ENCODE data around the gene AVL9.
"Not testable (repeated sequence)": the region's sequence is repeated elsewhere in the genome, so short reads cannot be mapped to it uniquely, and the experiment has no call there.

Gene AVL9

DNA sequence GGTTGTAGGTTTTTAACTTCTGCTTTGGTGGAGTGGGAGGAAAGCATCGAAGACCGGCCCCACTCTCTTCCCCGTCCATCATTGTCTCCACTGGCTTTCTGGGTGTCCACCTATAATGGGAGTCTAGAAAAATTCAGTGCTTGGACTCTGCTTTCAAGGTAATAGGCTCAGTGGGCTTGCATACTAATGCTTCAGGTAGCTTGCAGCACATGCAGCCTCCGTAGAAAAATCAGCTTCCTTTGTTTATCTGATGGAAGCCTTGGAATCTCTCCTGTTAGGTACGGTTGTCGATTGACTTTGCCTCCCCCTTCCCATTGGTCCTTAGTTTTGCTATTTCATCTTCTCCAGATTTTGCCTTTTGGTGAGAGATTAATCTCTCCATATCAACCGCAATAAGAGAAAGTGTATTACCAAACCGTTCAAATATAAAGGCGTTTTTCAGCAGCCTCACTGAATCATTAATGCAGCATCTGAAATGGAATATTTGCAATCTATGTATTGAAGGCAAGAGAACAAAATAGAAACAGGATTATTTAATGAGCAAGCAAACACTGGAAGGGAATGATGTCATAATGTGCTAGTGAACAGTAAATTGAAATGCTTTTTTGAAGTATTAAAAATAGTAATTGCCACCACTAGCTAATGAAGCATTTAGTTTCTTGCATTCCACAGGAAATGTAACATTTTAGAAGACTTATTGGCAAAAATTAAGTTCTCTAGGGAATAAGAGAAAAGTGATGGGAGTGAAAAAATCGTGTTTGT is 944 bp downstream of the AVL9 start:
- DNase-seq, result no peak

DNA sequence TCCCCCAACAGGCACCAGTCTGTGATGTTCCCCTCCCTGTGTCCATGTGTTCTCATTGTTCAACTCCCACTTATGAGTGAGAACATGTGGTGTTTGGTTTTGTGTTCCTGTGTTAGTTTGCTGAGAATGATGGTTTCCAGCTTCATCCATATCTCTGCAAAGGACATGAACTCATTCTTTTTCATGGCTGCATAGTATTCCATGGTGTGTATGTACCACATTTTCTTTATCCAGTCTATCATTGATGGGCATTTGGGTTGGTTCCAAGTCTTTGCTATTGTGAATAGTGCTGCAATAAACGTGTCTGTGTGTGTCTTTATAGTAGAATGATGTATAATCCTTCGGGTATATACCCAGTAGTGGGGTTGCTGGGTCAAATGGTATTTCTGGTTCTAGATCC is 4.5 kb downstream of the AVL9 start:
- DNase-seq, result not testable (repeated sequence)

DNA sequence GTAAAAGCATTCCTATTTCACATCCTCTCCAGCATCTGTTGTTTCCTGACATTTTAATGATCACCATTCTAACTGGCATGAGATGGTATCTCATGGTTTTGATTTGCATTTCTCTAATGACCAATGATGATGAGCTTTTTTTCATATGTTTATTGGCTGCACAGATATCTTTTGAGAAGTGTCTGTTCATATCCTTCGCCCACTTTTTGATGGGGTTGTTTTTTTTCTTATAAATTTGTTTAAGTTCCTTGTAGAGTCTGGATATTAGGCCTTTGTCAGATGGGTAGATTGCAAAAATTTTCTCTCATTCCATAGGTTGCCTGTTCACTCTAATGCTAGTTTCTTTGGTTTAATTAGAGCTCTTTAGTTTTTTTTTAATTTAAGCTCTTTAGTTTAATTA is 4.9 kb downstream of the AVL9 start:
- DNase-seq, result not testable (repeated sequence)

DNA sequence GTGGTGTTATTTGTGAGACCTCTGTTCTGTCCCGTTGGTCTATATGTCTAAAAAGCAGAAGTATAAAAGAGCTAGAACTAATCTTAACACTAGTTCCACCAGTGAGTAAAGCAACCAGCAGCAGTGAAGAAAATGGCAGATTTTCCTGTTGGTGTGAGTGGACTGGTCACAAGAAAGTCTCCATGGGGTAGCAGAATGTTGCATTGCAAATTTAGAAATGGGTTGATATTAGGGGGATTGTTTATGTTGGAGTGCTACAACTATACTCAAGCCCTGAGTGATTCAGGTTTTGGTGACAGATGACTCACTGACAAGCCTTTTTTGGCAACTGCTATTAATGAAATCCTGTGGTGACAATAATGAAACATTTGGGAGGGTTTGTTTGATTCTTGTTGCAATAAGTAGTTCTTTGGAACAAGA is 5.6 kb downstream of the AVL9 start:
- DNase-seq, result peak; percentile 80 to 81

DNA sequence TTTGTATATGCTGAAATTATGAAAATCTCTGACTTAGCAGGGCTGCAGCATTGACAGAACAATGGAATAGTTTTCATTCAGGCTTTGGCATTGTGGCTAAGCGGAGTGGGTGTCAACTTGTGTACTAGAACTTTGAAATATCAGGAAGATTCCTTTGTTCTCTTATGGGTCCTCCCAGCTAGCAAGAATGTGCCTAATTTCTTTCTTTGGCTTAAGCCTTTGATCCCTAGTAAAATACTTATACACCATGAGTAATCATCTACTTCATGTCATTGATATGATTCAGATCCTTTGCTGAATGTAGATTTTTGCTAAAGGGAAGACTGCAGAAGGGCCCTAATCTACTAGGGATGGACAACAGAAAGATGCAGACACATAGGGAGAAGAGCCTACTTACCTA is 6.2 kb downstream of the AVL9 start:
- peak in 1 of 2 donors; percentile 16 for DNase-seq

DNA sequence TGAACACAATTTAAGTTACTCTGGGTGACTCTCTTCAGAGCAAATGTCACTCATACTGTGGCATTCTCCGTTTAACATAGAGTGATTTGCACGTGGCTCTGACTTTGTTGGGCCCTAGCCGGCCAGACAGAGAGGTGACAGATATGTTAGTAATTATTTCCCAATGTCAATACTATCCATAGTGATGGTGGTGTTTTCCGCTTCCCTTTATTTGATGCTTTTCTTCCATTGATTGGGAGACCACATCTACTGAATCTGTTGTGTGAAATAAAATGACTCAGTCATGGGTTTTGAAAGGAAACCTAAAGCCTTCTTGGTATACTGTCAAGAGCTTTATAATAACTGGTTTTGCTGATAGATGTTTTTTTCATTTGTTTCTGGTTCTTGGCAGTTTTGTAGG is 7.4 kb downstream of the AVL9 start:
- DNase-seq, result peak; percentile 19 to 45

DNA sequence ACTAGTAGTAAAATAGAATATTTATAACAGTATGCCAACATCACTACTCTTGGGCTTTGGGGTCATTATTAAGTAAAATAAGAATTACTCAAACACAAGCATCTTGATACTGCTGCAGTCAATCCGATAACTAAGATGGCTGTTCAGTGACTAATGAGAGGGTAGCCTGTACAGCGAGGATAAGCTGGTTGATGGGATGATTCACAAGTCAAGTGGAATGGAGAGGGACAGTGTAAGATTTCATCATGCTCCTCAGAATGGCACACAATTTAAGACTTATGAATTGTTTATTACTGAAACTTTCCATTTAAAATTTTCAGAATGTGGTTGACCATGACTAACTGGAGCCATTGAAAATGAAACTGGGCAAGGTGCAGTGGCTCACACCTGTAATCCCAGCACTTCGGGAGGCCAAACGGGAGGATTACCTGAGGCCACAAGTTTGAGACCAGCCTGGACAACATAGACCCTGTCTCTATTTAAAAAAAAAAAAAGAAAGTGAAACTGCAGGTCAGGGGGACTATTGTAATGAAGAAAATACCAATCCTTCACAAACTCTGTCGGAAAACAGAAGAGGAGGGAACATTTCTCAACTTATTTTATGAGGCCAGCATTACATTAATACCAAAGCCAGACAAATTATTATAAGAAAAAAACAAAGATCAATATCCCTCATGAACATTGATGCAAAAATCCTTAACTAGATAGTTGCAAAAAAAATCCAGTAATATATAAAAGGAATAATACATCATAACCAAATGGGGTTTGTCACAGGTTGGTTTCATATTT is 11.2 kb downstream of the AVL9 start:
- DNase-seq, result peak; percentile 30 to 64

DNA sequence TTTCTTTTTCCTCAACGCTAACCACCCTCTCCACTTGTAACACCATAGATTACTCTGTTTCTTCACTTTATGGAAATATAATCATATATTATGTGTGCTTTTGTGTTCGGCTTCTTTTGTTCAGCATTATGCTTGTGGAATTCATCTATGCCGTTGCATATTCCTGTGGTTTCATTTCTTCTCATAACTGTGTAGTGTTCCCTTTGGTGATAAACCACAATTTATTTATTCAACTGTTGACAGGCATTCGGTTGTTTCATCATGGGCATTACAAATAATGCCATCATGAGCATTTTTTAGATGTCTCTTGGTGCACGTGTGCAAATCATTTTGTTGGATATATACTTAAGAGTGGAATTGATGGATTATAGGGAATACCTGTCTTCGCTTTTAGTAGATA is 12.1 kb downstream of the AVL9 start:
- no peak for DNase-seq

DNA sequence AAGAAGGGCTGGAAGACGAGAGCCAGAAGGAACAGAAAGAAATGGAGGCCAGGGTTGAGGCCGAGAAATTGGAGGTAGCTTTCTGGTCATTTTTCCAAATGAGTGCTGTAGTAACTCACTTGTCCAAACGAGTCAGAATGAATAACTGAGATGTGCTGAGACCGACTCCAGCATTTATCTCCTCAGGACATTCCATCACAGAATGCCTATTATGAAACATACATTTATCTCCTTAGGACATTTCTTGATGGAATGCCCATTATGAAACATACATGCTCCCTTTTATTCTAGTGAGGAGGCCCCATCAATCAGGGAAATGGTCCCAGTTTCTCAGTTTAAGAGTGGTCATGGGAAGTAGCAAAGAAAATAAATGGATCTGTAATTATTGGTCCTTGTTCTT is 16.5 kb downstream of the AVL9 start:
- no peak for DNase-seq

DNA sequence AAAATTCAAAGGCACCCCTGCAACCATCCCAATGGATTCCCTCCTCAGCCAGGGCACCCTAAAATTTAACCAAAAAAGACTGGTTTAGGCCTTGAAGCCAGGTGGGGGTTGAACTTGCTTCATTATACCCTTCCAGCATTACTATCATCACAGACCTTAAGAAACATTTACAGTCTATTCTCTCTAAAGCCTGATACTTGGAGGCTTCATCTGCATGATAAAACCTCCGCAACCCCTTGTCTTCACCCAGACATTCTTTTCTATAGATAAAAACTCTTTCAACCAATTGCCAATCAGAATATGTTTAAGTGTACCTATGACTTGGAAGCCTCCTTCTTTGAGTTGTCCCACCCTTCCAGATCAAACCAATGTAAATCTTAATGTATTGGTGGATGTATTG is 17.9 kb downstream of the AVL9 start:
- no peak for DNase-seq

DNA sequence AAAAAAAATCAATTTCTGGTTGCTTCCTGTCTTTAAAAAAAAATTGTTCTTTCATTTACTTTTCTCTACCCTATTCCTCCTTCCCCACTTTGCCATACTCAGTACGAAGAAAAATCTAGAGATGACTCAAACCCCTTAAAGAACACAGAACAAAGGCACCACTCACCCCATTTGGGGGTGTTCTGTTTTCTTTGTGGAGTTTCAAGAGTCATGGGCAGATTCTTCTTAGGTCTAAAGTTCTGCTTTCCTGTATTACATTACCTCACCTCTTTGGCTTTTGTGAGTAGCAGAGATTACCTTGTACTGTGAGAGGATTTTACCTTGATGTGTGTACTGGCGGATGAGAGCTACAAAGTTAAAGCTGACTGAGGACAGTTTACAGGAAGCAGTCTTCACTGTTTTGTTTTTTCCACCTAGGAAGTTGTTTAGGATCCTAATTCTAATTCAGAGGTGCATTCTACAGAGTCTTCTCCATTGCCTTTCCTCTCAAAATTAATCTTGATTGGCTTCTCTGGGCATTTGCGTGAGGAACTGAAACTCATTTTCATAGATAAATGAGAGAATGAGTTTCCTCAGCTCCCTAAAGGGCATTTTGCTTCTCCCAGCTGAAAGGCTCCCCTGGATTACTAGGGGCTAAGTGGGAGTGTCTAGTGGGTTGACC is 20.7 kb downstream of the AVL9 start:
- DNase-seq, result no peak

DNA sequence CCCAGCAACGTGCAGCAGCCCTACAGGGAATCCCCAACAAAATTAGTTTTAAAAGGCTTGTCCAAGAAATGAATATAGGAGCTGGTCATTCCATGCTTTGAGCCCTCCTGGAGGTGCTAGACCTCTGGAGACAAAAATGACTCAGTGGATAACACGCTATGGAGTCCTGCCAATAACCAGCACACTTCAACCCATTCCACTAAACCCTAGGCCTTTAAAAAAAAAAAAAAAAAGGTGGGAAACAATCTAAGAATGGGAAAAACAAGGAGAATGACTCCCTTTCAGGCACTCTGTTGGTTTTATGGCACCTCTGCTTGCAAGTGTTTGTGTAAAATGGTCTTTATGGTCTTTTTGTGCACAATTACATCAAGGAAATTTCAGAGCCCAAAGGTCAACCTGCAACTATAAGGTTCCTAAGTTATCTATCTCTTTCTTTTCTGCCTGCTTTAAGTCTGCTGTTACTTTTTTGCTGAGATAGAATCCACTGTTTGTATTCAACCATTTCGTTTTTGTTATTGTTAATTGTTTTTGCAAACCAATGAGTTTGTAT is 21.3 kb downstream of the AVL9 start:
- no peak for DNase-seq

DNA sequence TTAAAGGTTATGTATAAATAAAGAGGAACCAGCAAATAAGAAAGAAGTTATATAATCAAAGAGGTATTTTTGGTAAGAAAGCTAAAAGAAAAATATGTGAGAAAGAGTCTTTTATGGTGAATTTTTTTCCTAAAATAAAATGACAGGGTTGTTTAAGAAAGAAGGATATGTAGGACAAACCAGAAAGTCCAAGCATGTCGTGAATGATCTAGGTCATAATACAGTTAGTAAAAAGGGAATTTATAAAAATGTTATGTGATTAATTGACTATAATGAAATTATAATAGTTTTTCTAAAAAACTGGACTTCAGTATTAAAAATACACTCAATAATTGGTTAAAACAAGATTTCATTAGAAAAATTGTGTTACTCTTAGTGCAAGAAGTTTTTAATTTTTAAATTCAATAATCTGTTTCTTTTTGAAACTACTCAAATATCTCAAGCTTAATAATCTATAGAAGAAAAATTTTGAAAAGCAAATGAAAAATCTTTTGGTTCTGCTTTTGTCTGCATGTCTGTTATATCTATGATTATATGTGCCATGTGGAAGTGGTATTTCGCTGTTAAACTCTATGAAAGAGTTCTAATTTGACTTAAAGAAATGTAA is 23.3 kb downstream of the AVL9 start:
- DNase-seq, result no peak

DNA sequence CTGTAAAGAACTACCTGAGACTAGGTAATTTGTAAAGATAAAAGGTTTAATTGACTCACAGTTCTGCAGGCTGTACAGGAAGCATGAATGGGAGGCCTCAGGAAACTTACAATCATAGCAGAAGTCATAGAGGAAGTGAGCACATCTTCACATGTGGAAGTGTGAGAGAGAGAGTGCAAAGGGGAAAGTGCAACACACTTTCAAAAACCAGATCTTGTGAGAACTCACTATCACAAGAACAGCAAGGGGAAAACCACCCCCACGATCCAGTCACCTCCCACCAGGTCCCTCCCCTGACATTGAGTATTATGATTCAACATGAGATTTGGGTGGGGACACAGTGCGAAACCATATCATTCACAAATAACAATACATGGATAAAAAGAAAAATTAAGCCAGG is 24.5 kb downstream of the AVL9 start:
- DNase-seq, result no peak

DNA sequence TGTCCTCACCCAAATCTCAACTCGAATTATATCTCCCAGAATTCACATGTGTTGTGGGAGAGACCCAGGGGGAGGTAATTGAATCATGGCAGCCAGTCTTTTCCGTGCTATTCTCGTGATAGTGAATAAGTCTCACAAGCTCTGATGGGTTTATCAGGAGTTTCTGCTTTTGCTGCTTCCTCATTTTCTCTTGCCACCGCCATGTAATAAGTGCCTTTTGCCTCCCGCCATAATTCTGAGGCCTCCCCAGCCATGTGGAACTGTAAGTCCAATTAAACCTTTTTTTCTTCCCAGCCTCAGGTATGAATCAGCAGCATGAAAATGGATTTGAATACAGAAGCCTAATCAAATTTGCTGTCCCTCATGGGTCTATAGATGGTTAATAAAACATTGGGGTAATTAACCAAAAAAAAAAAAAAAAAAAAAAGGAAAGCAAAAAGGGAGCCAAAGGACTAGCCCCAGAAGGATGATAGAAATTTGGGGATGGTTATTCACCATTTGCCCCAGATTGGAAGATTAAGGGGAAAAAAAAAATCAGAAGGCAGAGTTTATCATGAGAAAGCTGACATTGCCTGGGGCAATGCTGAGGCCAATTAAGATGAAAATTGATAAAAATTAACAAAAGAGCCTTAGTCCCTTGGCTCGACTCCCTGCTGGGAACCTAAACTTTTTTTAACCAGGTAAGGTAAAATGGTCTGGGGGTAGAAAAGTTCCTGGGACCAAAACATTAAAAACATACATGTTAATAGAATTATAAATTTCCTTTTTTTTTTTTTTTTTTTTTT is 27.6 kb downstream of the AVL9 start:
- no peak for DNase-seq

DNA sequence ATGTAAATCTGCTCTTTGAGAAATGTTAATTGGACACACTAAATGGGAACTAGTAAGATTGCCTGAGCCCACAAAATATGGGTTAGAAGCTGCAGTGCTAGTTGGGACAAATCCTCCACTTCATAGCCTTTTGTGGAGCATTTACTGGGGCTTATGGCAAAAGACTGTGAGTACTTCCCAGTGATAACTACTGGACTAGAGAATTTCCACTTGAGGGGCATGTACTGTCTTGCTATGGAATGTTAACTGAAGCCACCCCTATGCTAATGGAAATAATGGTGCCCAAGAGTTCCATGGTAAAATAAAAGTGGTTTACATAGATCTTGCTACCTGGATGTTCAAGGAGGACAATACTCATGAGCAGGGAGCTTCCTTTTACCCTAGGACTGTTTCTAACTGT is 29.3 kb downstream of the AVL9 start:
- DNase-seq, result no peak

DNA sequence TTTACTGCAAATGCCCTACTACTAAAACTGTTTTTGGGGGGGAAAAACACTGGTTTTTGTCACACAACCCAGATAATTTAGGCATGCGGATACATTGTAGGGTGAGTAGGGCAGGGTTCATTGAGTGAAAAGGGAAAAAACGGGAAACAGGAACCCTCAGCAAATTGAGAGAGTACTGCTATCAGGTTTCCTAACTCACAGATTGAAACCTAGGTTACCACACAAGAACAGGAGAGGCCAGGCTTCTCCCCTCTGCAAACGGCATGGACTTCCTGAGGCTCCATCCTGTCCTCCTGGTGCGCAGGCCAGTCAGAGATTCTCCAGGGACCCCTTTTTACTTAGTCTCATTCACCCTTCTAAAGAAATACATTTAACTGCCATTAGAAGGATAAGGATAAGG is 30.6 kb downstream of the AVL9 start:
- DNase-seq, result no peak

DNA sequence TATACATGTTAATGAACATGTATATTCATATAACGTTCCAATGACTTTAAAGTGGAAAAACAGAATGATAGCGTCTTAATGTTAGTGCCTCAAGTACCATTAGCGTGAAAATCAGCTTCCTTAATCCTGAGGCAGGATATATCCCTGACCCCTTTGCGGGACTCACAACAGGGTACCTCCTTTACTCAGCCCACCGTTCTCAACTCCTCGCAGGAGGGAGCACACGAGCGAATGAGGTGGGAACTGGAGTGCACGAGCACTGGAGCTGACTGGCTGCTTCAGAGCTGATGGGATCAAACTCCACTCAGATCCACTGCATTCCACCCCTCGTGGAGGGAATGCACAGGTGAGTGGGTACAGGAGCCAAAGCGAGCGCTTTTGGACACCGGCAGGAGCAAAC is 36.1 kb downstream of the AVL9 start:
- no peak for DNase-seq

DNA sequence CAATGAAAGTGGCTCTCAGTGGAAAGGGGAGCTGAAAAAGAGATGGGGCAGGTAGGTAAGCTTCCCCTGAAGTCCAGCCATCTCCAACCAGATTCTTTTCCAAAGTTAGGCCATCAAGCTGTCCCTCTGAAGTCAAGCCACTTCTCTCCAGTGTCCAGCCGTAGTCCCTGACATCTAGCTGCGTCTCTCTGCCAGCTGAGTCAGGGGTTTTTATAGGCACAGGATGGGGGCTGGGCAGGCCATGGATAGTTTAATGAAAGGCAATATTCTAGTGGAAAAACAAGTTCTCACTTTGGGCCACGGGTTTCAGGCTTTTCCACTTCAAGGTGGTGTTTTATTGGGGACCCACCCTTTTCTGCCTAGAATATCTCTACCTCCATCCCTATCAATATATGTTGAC is 36.8 kb downstream of the AVL9 start:
- no peak for DNase-seq

DNA sequence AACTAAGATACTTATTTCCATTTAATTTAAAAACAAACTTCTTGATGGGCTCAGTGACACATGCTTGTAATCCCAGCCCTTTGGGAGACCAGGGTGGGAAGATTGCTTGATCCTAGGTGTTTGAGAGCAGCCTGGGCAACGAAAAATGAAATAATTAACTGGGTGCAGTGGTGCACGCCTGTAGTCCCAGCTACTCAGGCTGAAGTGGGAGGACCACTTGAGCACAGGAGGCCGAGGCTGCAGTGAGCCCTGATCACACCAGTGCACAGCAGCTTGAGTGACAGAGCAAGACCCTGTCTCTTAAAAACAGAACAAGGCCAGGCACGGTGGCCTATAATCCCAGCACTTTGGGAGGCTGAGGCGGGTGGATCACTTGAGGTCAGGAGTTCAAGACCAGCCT is 37.4 kb downstream of the AVL9 start:
- DNase-seq, result no peak

DNA sequence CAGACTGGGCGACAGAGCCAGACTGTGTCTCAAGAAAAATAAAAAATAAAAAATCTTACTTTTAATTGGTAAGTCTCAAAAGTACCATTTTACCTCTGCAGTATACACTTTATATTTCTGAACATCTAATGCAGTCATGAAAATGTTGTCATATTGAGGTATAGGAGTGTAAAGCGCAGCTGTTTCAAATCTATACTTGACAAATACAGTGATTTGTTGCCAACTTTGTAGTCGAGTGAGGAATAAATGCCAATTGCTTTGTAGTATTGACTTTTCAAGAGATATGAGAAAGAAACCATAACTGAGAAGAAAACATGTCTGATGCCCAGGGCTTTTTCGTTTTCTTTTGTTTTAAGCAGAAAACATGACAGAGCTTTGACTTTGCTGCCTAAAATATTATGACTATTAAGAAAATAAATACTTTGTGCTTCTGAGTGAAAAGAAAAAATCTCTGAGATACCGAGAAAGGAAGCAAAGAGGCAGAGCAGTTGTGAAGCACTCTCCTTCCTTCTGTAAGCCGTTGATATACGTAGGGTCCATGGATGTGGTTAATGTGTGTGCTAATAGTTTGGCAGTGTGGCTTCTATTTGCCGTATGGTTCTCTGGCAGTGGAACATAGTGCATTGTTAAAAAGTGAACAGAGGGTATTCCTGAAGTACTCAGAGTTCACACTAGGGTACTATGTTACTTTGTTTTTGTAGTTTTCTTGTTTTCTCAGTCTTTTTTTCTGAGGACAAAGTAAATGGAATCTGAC is 38.2 kb downstream of the AVL9 start:
- no peak for DNase-seq
